HEK293 (cell line): ENCODE results near the gene KCNF1.

Source experiments
- CTCF ChIA-PET: fragments of 350-600 bp; formaldehyde crosslinking; extraction: SDS; loops from one replicate; lab custom pipeline; 2021; ENCODE audit warnings: antibody characterized with exemption; lab: Yijun Ruan, JAX
- POLR2A ChIA-PET: fragments of 300-600 bp; formaldehyde crosslinking; extraction: SDS; loops from one replicate; lab custom pipeline; 2020; ENCODE audit warnings: antibody characterized with exemption, inconsistent platforms; lab: Yijun Ruan, JAX
- H3K27ac ChIP-seq: fragments of 200-500 bp; sonication (Bioruptor generic); 2 replicates; pipeline ENCODE4 v1.5.1; 2014; ENCODE audit warnings: low read depth, low read length, control low read depth, inconsistent platforms; ENCODE audit errors: extremely low read depth
- H3K36me3 ChIP-seq, 2 experiments: fragments of 200-500 bp in 1 of 2; sonication (Bioruptor generic) in 1 of 2; 1 replicate in 1 of 2; 2 replicates in 1 of 2; pipeline ENCODE4 v1.5.1; 2014 to 2017; ENCODE audit warnings: inconsistent platforms in 2 of 2, low read length in 2 of 2; ENCODE audit not compliant: control insufficient read depth in 2 of 2, insufficient read depth in 1 of 2
- H3K4me1 ChIP-seq: fragments of 200-500 bp; sonication (Bioruptor generic); 2 replicates; pipeline ENCODE4 v1.5.1; 2014; ENCODE audit warnings: mild to moderate bottlenecking, low read length, inconsistent platforms; ENCODE audit not compliant: control insufficient read depth, insufficient read depth
- H3K4me3 ChIP-seq: 2 replicates; pipeline ENCODE4 v1.5.1; 2011; ENCODE audit warnings: low read depth, mild to moderate bottlenecking, control low read depth, low read length, moderate library complexity
- H3K9me3 ChIP-seq: fragments of 200-500 bp; sonication (Bioruptor generic); 2 replicates; pipeline ENCODE4 v1.5.1; 2014; ENCODE audit warnings: low read depth, low read length, inconsistent platforms; ENCODE audit not compliant: control insufficient read depth, insufficient read depth
- EGR2 ChIP-seq: fragments of 450-650 bp; formaldehyde crosslinking; IDR thresholded peaks from 2 replicates; pipeline ENCODE4 v1.5.1; 2016; ENCODE audit warnings: low read depth, missing biosample characterization, missing genetic modification characterization
- GFI1B ChIP-seq: fragments of 450-650 bp; formaldehyde crosslinking; IDR thresholded peaks from 2 replicates; pipeline ENCODE4 v1.5.1; 2016; ENCODE audit warnings: missing biosample characterization, missing genetic modification characterization
- OSR2 ChIP-seq: fragments of 450-650 bp; formaldehyde crosslinking; IDR thresholded peaks from 2 replicates; pipeline ENCODE4 v1.5.1; 2016; ENCODE audit warnings: missing biosample characterization, missing genetic modification characterization
- SALL2 ChIP-seq: fragments of 450-650 bp; formaldehyde crosslinking; IDR thresholded peaks from 2 replicates; pipeline ENCODE4 v1.5.0; 2017; ENCODE audit warnings: missing biosample characterization, mild to moderate bottlenecking, missing genetic modification characterization, borderline replicate concordance
- YY2 ChIP-seq: fragments of 450-650 bp; formaldehyde crosslinking; IDR thresholded peaks from 2 replicates; pipeline ENCODE4 v1.5.1; 2016; ENCODE audit warnings: missing biosample characterization, missing genetic modification characterization
- ZBTB8A ChIP-seq: fragments of 450-650 bp; formaldehyde crosslinking; IDR thresholded peaks from 2 replicates; pipeline ENCODE4 v1.5.1; 2016; ENCODE audit warnings: missing biosample characterization, missing genetic modification characterization
- ZFHX2 ChIP-seq: fragments of 450-650 bp; formaldehyde crosslinking; conservative IDR thresholded peaks from 2 replicates; pipeline ENCODE4 v1.5.1; 2016; ENCODE audit warnings: missing biosample characterization, missing genetic modification characterization
- ZNF140 ChIP-seq: fragments of 450-650 bp; formaldehyde crosslinking; IDR thresholded peaks from 2 replicates; pipeline ENCODE4 v1.5.1; 2016; ENCODE audit warnings: missing biosample characterization, missing genetic modification characterization
- ZNF366 ChIP-seq: fragments of 450-650 bp; formaldehyde crosslinking; conservative IDR thresholded peaks from 2 replicates; pipeline ENCODE4 v1.5.1; 2016; ENCODE audit warnings: missing biosample characterization, missing genetic modification characterization
- ZNF391 ChIP-seq: fragments of 450-650 bp; formaldehyde crosslinking; IDR thresholded peaks from 2 replicates; pipeline ENCODE4 v1.5.1; 2016; ENCODE audit warnings: low read depth, missing biosample characterization, missing genetic modification characterization, borderline replicate concordance
- ZNF394 ChIP-seq: fragments of 450-650 bp; formaldehyde crosslinking; IDR thresholded peaks from 2 replicates; pipeline ENCODE4 v1.5.1; 2016; ENCODE audit warnings: missing biosample characterization, missing genetic modification characterization, mild to moderate bottlenecking, moderate library complexity, borderline replicate concordance
- ZNF423 ChIP-seq: fragments of 450-650 bp; formaldehyde crosslinking; IDR thresholded peaks from 2 replicates; pipeline ENCODE4 v1.5.1; 2016; ENCODE audit warnings: missing biosample characterization, missing genetic modification characterization
- ZNF621 ChIP-seq: fragments of 450-650 bp; formaldehyde crosslinking; IDR thresholded peaks from 2 replicates; pipeline ENCODE4 v1.5.1; 2017; ENCODE audit warnings: missing biosample characterization, missing genetic modification characterization
- ZNF658 ChIP-seq: fragments of 450-650 bp; formaldehyde crosslinking; IDR thresholded peaks from 2 replicates; pipeline ENCODE4; 2016; ENCODE audit warnings: missing biosample characterization, missing genetic modification characterization
- ZNF830 ChIP-seq: fragments of 450-650 bp; IDR thresholded peaks from 2 replicates; pipeline ENCODE4 v1.5.0; 2018; ENCODE audit warnings: missing biosample characterization, missing genetic modification characterization, low read depth, mild to moderate bottlenecking, moderate library complexity
- TF ChIP-seq, protein P1 (sequence below): fragments of 450-650 bp; formaldehyde crosslinking; IDR thresholded peaks from 2 replicates; pipeline ENCODE4 v1.5.1; 2016; ENCODE audit warnings: missing biosample characterization, missing genetic modification characterization
- TF ChIP-seq, protein P2 (sequence below): fragments of 450-650 bp; formaldehyde crosslinking; IDR thresholded peaks from 2 replicates; pipeline ENCODE4 v1.5.1; 2016; ENCODE audit warnings: missing biosample characterization, missing genetic modification characterization
- TF ChIP-seq, protein P3 (sequence below): fragments of 450-650 bp; formaldehyde crosslinking; IDR thresholded peaks from 2 replicates; pipeline ENCODE4 v1.5.1; 2016; ENCODE audit warnings: missing biosample characterization, missing genetic modification characterization, low read depth
- TF ChIP-seq, protein P4 (sequence below): fragments of 450-650 bp; formaldehyde crosslinking; conservative IDR thresholded peaks from 2 replicates; pipeline ENCODE4 v1.5.1; 2016; ENCODE audit warnings: low read depth, missing biosample characterization, missing genetic modification characterization
- TF ChIP-seq, protein P5 (sequence below): fragments of 450-650 bp; formaldehyde crosslinking; IDR thresholded peaks from 2 replicates; pipeline ENCODE4 v1.5.1; 2016; ENCODE audit warnings: missing biosample characterization, missing genetic modification characterization, low read depth

Gene KCNF1

DNA sequence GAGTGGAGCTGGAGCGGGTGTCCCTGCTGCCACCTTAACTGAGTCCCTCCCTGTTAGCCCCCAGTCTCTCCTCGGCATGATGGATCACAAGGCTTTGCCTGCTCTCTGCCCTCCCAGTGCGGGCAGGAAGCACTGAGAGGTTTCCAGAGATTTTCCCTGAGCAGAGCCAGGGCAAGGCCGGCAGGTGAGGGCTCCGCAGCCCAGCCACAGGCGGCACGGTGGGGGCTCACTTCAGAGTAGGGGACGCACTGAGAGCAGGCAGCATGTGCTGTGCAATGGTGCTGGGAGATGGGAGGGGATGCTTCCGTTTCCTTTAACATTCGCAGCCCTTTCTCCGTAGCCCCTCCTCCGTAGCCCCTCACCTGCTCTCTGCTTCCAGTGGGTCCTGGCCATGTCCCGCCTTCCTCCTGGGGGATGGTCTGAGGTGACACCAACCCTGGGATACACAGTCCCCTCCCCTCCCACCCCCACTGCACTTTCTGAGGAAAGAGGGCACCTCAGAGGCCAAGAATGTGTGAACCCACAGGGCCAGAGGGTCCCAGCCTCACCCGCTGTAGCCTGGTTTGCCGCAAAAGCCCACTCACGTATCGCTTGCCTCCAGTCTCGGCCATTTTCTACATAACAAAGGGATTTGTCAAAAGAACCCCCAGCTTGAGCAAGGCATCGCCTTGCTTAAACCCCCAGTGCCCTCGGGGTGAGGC, 10.7 kb downstream of the KCNF1 start:
- CTCF ChIA-PET, result no interaction called here
- no peak for TF ChIP-seq ZNF140
- no peak for TF ChIP-seq ZNF658 (tag by site-specific recombination)
- TF ChIP-seq YY2 (tag by site-specific recombination), result no peak

DNA sequence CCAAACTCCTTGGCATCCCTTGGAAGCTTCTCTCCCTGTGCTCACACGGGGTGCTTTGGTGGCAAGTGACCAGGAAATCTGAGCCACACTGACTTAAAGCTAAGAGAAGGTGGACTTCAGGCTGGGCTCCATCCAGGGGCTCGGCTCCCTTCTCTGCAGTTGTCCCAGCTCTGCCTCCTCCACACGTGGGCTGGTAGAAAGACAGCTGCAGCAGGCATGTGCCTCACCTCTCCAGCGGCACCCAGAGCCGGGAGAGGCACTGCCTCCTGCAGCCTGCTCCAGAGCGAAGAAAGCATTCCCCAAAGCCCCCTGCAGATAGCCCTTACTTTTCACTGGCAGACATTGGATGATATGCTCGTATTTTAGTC, 11.3 kb downstream of the KCNF1 start:
- Histone ChIP-seq H3K27ac (no peak overlapping the region), H3K4me1 (no peaks in the 10 kb centered on the region), H3K4me3 (no peak overlapping the region), H3K9me3 (no peaks in the 10 kb centered on the region), H3K36me3 (no peaks in the 10 kb centered on the region)
- CTCF ChIA-PET, result no interaction called here
- TF ChIP-seq OSR2 (tag by site-specific recombination), result no peak
- TF ChIP-seq ZBTB8A, result no peak
- TF ChIP-seq ZNF621 (tag by site-specific recombination), result no peak
- no peak for TF ChIP-seq ZNF391 (tag by site-specific recombination)
- TF ChIP-seq, protein P1, sequence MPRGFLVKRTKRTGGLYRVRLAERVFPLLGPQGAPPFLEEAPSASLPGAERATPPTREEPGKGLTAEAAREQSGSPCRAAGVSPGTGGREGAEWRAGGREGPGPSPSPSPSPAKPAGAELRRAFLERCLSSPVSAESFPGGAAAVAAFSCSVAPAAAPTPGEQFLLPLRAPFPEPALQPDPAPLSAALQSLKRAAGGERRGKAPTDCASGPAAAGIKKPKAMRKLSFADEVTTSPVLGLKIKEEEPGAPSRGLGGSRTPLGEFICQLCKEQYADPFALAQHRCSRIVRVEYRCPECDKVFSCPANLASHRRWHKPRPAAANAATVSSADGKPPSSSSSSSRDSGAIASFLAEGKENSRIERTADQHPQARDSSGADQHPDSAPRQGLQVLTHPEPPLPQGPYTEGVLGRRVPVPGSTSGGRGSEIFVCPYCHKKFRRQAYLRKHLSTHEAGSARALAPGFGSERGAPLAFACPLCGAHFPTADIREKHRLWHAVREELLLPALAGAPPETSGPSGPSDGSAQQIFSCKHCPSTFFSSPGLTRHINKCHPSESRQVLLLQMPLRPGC (tag by site-specific recombination), result no peak
- no peak for TF ChIP-seq ZNF366 (tag by site-specific recombination)
- no peak for TF ChIP-seq GFI1B (tag by site-specific recombination)
- TF ChIP-seq, protein P2, sequence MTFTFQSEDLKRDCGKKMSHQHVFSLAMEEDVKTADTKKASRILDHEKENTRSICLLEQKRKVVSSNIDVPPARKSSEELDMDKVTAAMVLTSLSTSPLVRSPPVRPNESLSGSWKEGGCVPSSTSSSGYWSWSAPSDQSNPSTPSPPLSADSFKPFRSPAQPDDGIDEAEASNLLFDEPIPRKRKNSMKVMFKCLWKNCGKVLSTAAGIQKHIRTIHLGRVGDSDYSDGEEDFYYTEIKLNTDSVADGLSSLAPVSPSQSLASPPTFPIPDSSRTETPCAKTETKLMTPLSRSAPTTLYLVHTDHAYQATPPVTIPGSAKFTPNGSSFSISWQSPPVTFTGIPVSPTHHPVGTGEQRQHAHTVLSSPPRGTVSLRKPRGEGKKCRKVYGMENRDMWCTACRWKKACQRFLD, result no peak
- TF ChIP-seq, protein P3, sequence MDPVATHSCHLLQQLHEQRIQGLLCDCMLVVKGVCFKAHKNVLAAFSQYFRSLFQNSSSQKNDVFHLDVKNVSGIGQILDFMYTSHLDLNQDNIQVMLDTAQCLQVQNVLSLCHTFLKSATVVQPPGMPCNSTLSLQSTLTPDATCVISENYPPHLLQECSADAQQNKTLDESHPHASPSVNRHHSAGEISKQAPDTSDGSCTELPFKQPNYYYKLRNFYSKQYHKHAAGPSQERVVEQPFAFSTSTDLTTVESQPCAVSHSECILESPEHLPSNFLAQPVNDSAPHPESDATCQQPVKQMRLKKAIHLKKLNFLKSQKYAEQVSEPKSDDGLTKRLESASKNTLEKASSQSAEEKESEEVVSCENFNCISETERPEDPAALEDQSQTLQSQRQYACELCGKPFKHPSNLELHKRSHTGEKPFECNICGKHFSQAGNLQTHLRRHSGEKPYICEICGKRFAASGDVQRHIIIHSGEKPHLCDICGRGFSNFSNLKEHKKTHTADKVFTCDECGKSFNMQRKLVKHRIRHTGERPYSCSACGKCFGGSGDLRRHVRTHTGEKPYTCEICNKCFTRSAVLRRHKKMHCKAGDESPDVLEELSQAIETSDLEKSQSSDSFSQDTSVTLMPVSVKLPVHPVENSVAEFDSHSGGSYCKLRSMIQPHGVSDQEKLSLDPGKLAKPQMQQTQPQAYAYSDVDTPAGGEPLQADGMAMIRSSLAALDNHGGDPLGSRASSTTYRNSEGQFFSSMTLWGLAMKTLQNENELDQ (tag by site-specific recombination), result no peak
- no peak for TF ChIP-seq ZFHX2
- no peak for TF ChIP-seq ZNF830
- no peak for TF ChIP-seq EGR2
- no peak for TF ChIP-seq ZNF394 (tag by site-specific recombination)
- TF ChIP-seq, protein P4, sequence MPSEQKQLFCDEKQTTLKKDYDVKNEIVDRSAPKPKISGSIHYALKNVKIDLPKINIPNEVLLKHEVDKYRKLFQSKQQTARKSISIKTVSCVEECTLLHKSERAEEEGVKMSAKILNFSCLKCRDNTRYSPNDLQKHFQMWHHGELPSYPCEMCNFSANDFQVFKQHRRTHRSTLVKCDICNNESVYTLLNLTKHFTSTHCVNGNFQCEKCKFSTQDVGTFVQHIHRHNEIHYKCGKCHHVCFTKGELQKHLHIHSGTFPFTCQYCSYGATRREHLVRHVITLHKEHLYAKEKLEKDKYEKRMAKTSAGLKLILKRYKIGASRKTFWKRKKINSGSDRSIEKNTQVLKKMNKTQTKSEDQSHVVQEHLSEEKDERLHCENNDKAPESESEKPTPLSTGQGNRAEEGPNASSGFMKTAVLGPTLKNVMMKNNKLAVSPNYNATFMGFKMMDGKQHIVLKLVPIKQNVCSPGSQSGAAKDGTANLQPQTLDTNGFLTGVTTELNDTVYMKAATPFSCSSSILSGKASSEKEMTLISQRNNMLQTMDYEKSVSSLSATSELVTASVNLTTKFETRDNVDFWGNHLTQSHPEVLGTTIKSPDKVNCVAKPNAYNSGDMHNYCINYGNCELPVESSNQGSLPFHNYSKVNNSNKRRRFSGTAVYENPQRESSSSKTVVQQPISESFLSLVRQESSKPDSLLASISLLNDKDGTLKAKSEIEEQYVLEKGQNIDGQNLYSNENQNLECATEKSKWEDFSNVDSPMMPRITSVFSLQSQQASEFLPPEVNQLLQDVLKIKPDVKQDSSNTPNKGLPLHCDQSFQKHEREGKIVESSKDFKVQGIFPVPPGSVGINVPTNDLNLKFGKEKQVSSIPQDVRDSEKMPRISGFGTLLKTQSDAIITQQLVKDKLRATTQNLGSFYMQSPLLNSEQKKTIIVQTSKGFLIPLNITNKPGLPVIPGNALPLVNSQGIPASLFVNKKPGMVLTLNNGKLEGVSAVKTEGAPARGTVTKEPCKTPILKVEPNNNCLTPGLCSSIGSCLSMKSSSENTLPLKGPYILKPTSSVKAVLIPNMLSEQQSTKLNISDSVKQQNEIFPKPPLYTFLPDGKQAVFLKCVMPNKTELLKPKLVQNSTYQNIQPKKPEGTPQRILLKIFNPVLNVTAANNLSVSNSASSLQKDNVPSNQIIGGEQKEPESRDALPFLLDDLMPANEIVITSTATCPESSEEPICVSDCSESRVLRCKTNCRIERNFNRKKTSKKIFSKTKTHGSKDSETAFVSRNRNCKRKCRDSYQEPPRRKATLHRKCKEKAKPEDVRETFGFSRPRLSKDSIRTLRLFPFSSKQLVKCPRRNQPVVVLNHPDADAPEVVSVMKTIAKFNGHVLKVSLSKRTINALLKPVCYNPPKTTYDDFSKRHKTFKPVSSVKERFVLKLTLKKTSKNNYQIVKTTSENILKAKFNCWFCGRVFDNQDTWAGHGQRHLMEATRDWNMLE, result no peak
- TF ChIP-seq, protein P5, sequence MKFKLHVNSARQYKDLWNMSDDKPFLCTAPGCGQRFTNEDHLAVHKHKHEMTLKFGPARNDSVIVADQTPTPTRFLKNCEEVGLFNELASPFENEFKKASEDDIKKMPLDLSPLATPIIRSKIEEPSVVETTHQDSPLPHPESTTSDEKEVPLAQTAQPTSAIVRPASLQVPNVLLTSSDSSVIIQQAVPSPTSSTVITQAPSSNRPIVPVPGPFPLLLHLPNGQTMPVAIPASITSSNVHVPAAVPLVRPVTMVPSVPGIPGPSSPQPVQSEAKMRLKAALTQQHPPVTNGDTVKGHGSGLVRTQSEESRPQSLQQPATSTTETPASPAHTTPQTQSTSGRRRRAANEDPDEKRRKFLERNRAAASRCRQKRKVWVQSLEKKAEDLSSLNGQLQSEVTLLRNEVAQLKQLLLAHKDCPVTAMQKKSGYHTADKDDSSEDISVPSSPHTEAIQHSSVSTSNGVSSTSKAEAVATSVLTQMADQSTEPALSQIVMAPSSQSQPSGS (tag by site-specific recombination), result no peak
- no peak for TF ChIP-seq ZNF423 (tag by site-specific recombination)
- no peak for TF ChIP-seq SALL2 (tag by site-specific recombination)
- POLR2A ChIA-PET, result no interaction called here

More for the DNA sequence above, 10.7 kb downstream of the KCNF1 start:
- no peaks in the 10 kb centered on the region for H3K9me3 ChIP-seq
- H3K27ac ChIP-seq, result no peak overlapping the region
- POLR2A ChIA-PET, result no interaction called here
- no peaks in the 10 kb centered on the region for H3K36me3 ChIP-seq
- no peak overlapping the region for H3K4me3 ChIP-seq
- H3K4me1 ChIP-seq, result no peaks in the 10 kb centered on the region
